K562 (cell line): ENCODE data around the gene HSPA13. TPM values are rescaled to one million over a fixed set of nuclear protein-coding genes. Genes with fewer than 3 reads are reported as not detected.

Experiments
- ATF7 ChIP-seq: fragments of 450-650 bp; IDR thresholded peaks from 2 replicates; pipeline ENCODE4 v1.7.1; 2014; ENCODE audit warnings: mild to moderate bottlenecking, moderate library complexity
- CEBPB ChIP-seq: fragments of 450-650 bp; IDR thresholded peaks from 2 replicates; pipeline ENCODE4 v1.6.1; 2016; ENCODE audit warnings: missing genetic modification characterization, missing compliant biosample characterization
- EWSR1 ChIP-seq: fragments of 450-650 bp; IDR thresholded peaks from 2 replicates; pipeline ENCODE4 v1.6.1; 2018; ENCODE audit warnings: borderline replicate concordance, mild to moderate bottlenecking, low read depth, moderate library complexity; ENCODE audit not compliant: partially characterized antibody
- HNRNPH1 ChIP-seq: fragments of 200-400 bp; formaldehyde crosslinking; optimal IDR thresholded peaks from 2 replicates; pipeline ENCODE3; 2017; ENCODE audit warnings: low read depth, mild to moderate bottlenecking, low read length, moderate library complexity
- IFI16 ChIP-seq: fragments of 250-450 bp; sonication (Bioruptor Pico); IDR thresholded peaks from 2 replicates; pipeline ENCODE4 v2.1.2; 2022; ENCODE audit warnings: mild to moderate bottlenecking, inconsistent platforms
- IRF2 ChIP-seq: sonication (generic); formaldehyde crosslinking; IDR thresholded peaks from 2 replicates; pipeline ENCODE4 v1.8.1; 2022; ENCODE audit warnings: mild to moderate bottlenecking, missing genetic modification reagents
- LEF1 ChIP-seq: fragments of 450-650 bp; IDR thresholded peaks from 2 replicates; pipeline ENCODE4 v1.6.1; 2016; ENCODE audit warnings: mild to moderate bottlenecking
- NR2C2 ChIP-seq, 2 experiments: fragments of 200-800 bp in 1 of 2; sonication (Bioruptor generic) in 1 of 2; sonication (generic) in 1 of 2; formaldehyde crosslinking in 1 of 2; IDR thresholded peaks; 2 replicates each; pipeline versions ENCODE4 v1.6.1 to v1.8.0; 2016 to 2022; ENCODE audit warnings: mild to moderate bottlenecking in 1 of 2, missing compliant biosample characterization in 1 of 2, missing genetic modification characterization in 1 of 2, missing genetic modification reagents in 1 of 2
- POLR2AphosphoS5 ChIP-seq: IDR thresholded peaks from 2 replicates; pipeline ENCODE4 v1.6.1; 2011; ENCODE audit warnings: mild to moderate bottlenecking, low read depth, low read length, moderate library complexity; ENCODE audit not compliant: control insufficient read depth, insufficient read depth
- POLR2H ChIP-seq: IDR thresholded peaks from 2 replicates; pipeline ENCODE4 v1.6.1; 2016; ENCODE audit warnings: missing genetic modification characterization, low read depth, mild to moderate bottlenecking, control low read depth, missing compliant biosample characterization, moderate library complexity
- PURB ChIP-seq: sonication (generic); formaldehyde crosslinking; IDR thresholded peaks from 2 replicates; pipeline ENCODE4 v1.9.0; 2021; ENCODE audit warnings: low read depth, mild to moderate bottlenecking, missing genetic modification reagents
- RUNX1 ChIP-seq: sonication (generic); IDR thresholded peaks from 2 replicates; pipeline ENCODE4 v1.6.1; 2016; ENCODE audit warnings: antibody characterized with exemption, low read depth
- SMAD4 ChIP-seq: fragments of 250-450 bp; sonication (Bioruptor Pico); conservative IDR thresholded peaks from 2 replicates; pipeline ENCODE4 v1.8.0; 2021; ENCODE audit warnings: inconsistent platforms, mild to moderate bottlenecking, moderate library complexity
- SREBF1 ChIP-seq: fragments of 150-350 bp; IDR thresholded peaks from 2 replicates; pipeline ENCODE4 v1.6.1; 2014; ENCODE audit warnings: antibody characterized with exemption, low read depth, low read length, borderline replicate concordance
- TCF7L2 ChIP-seq: fragments of 150-350 bp; IDR thresholded peaks from 2 replicates; pipeline ENCODE4 v1.6.1; 2016; ENCODE audit warnings: low read depth, mild to moderate bottlenecking, low read length, moderate library complexity
- TRIM24 ChIP-seq, 2 experiments: fragments of 450-650 bp; IDR thresholded peaks; 2 replicates each; pipeline ENCODE4 v1.6.1; 2016
- ZC3H4 ChIP-seq: sonication (generic); formaldehyde crosslinking; IDR thresholded peaks from 2 replicates; pipeline ENCODE4 v1.9.0; 2021; ENCODE audit warnings: missing genetic modification reagents, borderline replicate concordance
- ZNF140 ChIP-seq: fragments of 250-450 bp; sonication (Bioruptor Pico); IDR thresholded peaks from 2 replicates; pipeline ENCODE4 v1.8.0; 2021; ENCODE audit warnings: moderate library complexity, mild to moderate bottlenecking, inconsistent platforms
- ZNF253 ChIP-seq: fragments of 250-450 bp; sonication (Bioruptor Pico); conservative IDR thresholded peaks from 2 replicates; pipeline ENCODE4 v1.6.1; 2021; ENCODE audit warnings: mild to moderate bottlenecking
- ZSCAN32 ChIP-seq: fragments of 450-650 bp; formaldehyde crosslinking; IDR thresholded peaks from 2 replicates; pipeline ENCODE4 v1.4.0; 2020; ENCODE audit warnings: mild to moderate bottlenecking, moderate library complexity
- polyA plus RNA-seq, 8 experiments: library from polyadenylated mRNA; depleted of rRNA in 4 of 8; stranded (reverse) in 5 of 8; unstranded in 3 of 8; fragments of >200 nt; fragmentation: Nextera tagmentation in 2 of 8; fragmentation: Illumina TruSeq in 1 of 8; extraction: Ambion mirVana in 2 of 8; extraction: Trizol in 1 of 8; gene quantifications; 2 replicates each; pipeline versions ENCODE4 v1.2.1 to v1.2.3, GENCODE V29; 2011 to 2014; ENCODE audit warnings: inconsistent platforms in 1 of 8, missing spikeins in 1 of 8
- total RNA-seq, 7 experiments: library from RNA; depleted of rRNA in 6 of 7; stranded (reverse); fragments of >200 nt in 6 of 7; fragmentation: Illumina TruSeq in 2 of 7; extraction: Trizol in 2 of 7; gene quantifications; 2 replicates each; pipeline versions ENCODE4 v1.2.1 to v1.2.3, GENCODE V29; 2011 to 2021; ENCODE audit warnings: low replicate concordance in 1 of 7
- TF ChIP-seq, protein P1 (sequence below): fragments of 250-450 bp; sonication (Bioruptor Pico); IDR thresholded peaks from 2 replicates; pipeline ENCODE4 v1.4.0; 2020; ENCODE audit warnings: mild to moderate bottlenecking, moderate library complexity
- TF ChIP-seq, protein P2 (sequence below): sonication (generic); formaldehyde crosslinking; IDR thresholded peaks from 2 replicates; pipeline ENCODE4 v1.8.0; 2022; ENCODE audit warnings: missing genetic modification reagents, mild to moderate bottlenecking, borderline replicate concordance
- TF ChIP-seq, protein P3 (sequence below), 2 experiments: fragments of 450-650 bp; conservative IDR thresholded peaks; 2 replicates each; pipeline ENCODE4 v1.6.1; 2017; ENCODE audit warnings: mild to moderate bottlenecking in 2 of 2, moderate library complexity in 2 of 2

The HSPA13 gene
- total and polyA plus RNA-seq, 9 of the 15 experiments (the other 6 are each of a cell fraction or from before 2014, with no cell fraction given), result 12.5 to 28.8 (median 23.9) TPM

DNA sequence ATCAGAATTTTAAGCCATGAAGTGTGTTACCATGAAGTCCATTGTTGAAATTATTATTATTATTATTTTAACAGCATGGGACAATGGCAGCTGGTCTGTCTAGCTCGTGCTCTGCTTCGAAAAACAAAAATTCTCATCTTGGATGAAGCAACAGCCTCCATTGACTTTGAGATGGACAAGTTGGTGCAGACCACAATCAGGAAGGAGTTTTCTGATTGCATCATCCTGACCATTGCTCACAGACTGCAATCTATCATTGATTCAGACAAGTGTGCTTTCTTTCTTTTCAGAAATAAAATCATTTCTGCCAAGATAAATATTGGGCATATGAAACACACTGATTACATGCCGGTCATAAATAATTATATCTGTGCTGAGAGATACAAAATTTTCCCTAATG, 21.0 kb downstream of the HSPA13 start (continued):
- TF ChIP-seq, protein P1, sequence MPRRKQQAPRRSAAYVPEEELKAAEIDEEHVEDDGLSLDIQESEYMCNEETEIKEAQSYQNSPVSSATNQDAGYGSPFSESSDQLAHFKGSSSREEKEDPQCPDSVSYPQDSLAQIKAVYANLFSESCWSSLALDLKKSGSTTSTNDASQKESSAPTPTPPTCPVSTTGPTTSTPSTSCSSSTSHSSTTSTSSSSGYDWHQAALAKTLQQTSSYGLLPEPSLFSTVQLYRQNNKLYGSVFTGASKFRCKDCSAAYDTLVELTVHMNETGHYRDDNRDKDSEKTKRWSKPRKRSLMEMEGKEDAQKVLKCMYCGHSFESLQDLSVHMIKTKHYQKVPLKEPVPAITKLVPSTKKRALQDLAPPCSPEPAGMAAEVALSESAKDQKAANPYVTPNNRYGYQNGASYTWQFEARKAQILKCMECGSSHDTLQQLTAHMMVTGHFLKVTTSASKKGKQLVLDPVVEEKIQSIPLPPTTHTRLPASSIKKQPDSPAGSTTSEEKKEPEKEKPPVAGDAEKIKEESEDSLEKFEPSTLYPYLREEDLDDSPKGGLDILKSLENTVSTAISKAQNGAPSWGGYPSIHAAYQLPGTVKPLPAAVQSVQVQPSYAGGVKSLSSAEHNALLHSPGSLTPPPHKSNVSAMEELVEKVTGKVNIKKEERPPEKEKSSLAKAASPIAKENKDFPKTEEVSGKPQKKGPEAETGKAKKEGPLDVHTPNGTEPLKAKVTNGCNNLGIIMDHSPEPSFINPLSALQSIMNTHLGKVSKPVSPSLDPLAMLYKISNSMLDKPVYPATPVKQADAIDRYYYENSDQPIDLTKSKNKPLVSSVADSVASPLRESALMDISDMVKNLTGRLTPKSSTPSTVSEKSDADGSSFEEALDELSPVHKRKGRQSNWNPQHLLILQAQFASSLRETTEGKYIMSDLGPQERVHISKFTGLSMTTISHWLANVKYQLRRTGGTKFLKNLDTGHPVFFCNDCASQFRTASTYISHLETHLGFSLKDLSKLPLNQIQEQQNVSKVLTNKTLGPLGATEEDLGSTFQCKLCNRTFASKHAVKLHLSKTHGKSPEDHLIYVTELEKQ (CRISPR knock-in tag), result 0 out of 2 replicates have a peak, but pooled peaks have one; percentile 12
- TF ChIP-seq ZNF140 (CRISPR knock-in tag), result no peak
- no peak for TF ChIP-seq HNRNPH1
- no peak for TF ChIP-seq LEF1
- TF ChIP-seq, protein P2, sequence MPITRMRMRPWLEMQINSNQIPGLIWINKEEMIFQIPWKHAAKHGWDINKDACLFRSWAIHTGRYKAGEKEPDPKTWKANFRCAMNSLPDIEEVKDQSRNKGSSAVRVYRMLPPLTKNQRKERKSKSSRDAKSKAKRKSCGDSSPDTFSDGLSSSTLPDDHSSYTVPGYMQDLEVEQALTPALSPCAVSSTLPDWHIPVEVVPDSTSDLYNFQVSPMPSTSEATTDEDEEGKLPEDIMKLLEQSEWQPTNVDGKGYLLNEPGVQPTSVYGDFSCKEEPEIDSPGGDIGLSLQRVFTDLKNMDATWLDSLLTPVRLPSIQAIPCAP (CRISPR knock-in tag), result no peak
- no peak for TF ChIP-seq PURB (CRISPR knock-in tag)
- peak; percentile 51; the same call in 1 of the 2 replicates for TF ChIP-seq SMAD4 (CRISPR knock-in tag)
- TF ChIP-seq, protein P3, sequence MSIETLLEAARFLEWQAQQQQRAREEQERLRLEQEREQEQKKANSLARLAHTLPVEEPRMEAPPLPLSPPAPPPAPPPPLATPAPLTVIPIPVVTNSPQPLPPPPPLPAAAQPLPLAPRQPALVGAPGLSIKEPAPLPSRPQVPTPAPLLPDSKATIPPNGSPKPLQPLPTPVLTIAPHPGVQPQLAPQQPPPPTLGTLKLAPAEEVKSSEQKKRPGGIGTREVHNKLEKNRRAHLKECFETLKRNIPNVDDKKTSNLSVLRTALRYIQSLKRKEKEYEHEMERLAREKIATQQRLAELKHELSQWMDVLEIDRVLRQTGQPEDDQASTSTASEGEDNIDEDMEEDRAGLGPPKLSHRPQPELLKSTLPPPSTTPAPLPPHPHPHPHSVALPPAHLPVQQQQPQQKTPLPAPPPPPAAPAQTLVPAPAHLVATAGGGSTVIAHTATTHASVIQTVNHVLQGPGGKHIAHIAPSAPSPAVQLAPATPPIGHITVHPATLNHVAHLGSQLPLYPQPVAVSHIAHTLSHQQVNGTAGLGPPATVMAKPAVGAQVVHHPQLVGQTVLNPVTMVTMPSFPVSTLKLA (conservative IDR thresholded peaks at IDR 0.05), result no peak
- TF ChIP-seq ZNF253, result no peak
- TF ChIP-seq NR2C2 (CRISPR knock-in tag; IDR thresholded peaks at IDR 0.05), result no peak
- TF ChIP-seq NR2C2 (tag; IDR thresholded peaks at IDR 0.05), result 0 out of 2 replicates have a peak, but pooled peaks have one; percentile 22
- no peak for TF ChIP-seq TCF7L2
- TF ChIP-seq RUNX1, result no peak
- peak; percentile 64; the same call in 1 of the 2 replicates for TF ChIP-seq ATF7
- peak; percentile 93 for TF ChIP-seq CEBPB (tag)
- no peak for TF ChIP-seq IFI16 (CRISPR knock-in tag)
- TF ChIP-seq EWSR1, result no peak
- peak; percentile 94 for TF ChIP-seq ZSCAN32
- no peak for TF ChIP-seq POLR2AphosphoS5
- 0 out of 2 replicates have a peak, but pooled peaks have one; percentile 20 for TF ChIP-seq POLR2H
- peak; percentile 18 to 42; a peak in 2 of 4 replicates for TF ChIP-seq TRIM24 (IDR thresholded peaks at IDR 0.05)
- TF ChIP-seq SREBF1, result no peak
- no peak for TF ChIP-seq IRF2
- no peak for TF ChIP-seq ZC3H4 (CRISPR knock-in tag)
